GM12891 (cell line): Measurements from ENCODE around the gene MCOLN3.
A peak's percentile ranks its signal among the peaks of the same experiment; 100 is the strongest.

ENCODE experiments used
- DNase-seq: peaks from one replicate; pipeline ENCODE4 v3.0.0; 2011; ENCODE audit warnings: low spot score; ENCODE audit not compliant: insufficient read length
- FAIRE-seq: peaks from 2 replicates; lab custom pipeline; 2011; peaks lifted over from hg19 to GRCh38; lab: Jason Lieb, UNC
- PAX5 ChIP-seq: IDR thresholded peaks from 2 replicates; pipeline ENCODE4 v1.6.1; 2011; ENCODE audit warnings: low read length, moderate library complexity, mild to moderate bottlenecking; ENCODE audit not compliant: insufficient read depth, severe bottlenecking
- POLR2A ChIP-seq: IDR thresholded peaks from 2 replicates; pipeline ENCODE4 v1.6.1; 2011; ENCODE audit warnings: low read depth, low read length, control low read depth
- POLR2AphosphoS5 ChIP-seq: IDR thresholded peaks from 2 replicates; pipeline ENCODE4 v1.6.1; 2011; ENCODE audit warnings: low read depth, low read length, control low read depth
- POU2F2 ChIP-seq: IDR thresholded peaks from 2 replicates; pipeline ENCODE4 v1.6.1; 2011; ENCODE audit warnings: low read depth, mild to moderate bottlenecking, control low read depth, low read length, moderate library complexity
- SPI1 ChIP-seq: IDR thresholded peaks from 2 replicates; pipeline ENCODE4 v1.6.1; 2011; ENCODE audit warnings: low read depth, low read length, control low read depth
- TAF1 ChIP-seq: IDR thresholded peaks from 2 replicates; pipeline ENCODE4 v1.6.1; 2011; ENCODE audit warnings: low read depth, low read length, control low read depth

MCOLN3 gene

DNA sequence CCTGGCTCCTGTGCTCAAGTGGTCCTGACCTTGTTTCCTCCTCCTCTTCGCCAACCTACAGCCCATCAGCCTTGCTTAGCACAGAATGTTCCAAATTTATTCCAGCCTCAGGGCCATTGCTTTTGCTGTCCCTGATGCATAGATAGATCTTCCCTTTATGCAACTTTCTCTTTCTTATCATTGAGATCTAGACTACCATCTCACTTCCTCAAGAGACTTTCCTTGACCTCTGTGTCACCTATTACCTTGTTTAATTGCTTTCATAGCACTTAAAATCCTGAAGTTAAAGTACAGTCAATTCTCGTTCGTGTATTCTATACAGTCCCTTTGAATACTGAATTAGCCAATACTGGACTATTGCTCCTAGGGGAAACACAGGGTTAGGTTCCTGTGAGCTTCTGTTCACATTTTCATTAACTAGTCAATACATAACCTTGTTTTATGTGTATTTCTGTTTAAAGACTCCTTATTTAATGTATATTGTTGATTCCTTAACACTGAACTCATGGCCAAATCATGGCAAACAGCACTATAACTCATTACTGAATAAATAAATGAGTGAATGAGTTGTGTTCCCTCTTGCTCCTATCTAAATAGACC, 26.2 kb upstream of the MCOLN3 start:
- FAIRE-seq (no peak), DNase-seq (no peak)
- TF ChIP-seq SPI1 (peak; percentile 64), PAX5 (no peak), POLR2A (no peak), TAF1 (no peak)

DNA sequence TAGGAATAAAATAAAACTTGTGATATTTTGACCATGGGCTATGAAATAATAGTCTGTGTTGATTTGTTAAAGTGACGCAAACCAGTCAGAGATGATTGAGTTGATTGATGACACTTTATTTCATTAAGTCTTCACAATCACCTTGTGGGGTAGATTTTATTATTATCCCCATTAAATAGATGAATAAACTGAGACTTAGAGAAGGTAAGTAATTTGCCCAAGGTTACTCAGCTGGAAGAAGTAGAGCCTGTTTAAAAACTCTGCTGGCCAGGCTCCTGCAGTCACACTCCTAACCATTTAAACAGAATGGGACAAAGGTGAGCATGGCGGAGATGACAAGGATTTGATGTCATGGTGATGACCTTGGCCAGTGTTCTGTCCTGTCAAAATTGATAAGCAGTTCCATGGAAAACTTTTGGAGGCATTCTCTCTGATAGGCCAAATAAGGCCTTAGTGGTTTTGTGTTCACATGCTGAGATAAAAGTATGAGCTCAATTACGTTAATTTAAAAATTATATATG, 22.7 kb upstream of the MCOLN3 start:
- FAIRE-seq (no peak), DNase-seq (no peak)
- TF ChIP-seq POLR2AphosphoS5 (no peak), POLR2A (no peak), PAX5 (no peak), TAF1 (no peak), POU2F2 (no peak), SPI1 (no peak)

GRCh38 chr1:85068846-85069245, 20.5 kb upstream of the MCOLN3 start:
- FAIRE-seq = no peak
- TF ChIP-seq POU2F2 (no peak), POLR2A (no peak), SPI1 (no peak), TAF1 (no peak), PAX5 (no peak), POLR2AphosphoS5 (no peak)
- DNase-seq = no peak

DNA sequence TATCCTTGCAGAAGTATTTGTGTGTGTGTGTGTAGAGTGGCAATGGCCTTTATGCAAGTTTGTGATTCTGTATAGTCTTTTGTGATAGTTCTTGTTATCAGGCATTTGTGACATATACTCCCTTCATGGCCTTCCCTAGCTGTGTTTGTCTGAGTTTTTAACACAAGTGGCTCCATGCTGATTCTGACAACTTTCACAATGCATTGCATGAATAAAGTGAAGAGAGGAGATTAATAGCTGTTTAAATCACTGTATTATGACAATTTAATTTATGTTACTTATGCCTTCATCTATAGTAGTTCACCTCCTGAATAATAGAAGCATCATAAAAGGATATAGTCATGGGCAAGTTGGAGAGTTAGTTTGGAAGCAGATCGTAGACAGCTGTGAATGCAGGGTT, 17.2 kb upstream of the MCOLN3 start:
- DNase-seq (no peak), FAIRE-seq (no peak)
- no peak for TF ChIP-seq TAF1
- TF ChIP-seq POLR2AphosphoS5 = no peak
- TF ChIP-seq POLR2A = no peak
- no peak for TF ChIP-seq PAX5
- no peak for TF ChIP-seq SPI1
- no peak for TF ChIP-seq POU2F2

- DNase-seq = no peak
- no peak for FAIRE-seq
- TF ChIP-seq POLR2AphosphoS5 (no peak), POU2F2 (no peak), PAX5 (no peak), SPI1 (no peak), POLR2A (no peak), TAF1 (no peak)
Observed at GRCh38 chr1:85062425-85063026, 14.2 kb upstream of the MCOLN3 start.

GRCh38 chr1:85061711-85062424, 13.6 kb upstream of the MCOLN3 start:
- TF ChIP-seq POLR2AphosphoS5 (no peak), SPI1 (0 out of 2 replicates have a peak, but pooled peaks have one; percentile 9), TAF1 (no peak), PAX5 (no peak), POLR2A (no peak)
- peak; percentile 63 for DNase-seq
- peak; percentile 99 for FAIRE-seq

DNA sequence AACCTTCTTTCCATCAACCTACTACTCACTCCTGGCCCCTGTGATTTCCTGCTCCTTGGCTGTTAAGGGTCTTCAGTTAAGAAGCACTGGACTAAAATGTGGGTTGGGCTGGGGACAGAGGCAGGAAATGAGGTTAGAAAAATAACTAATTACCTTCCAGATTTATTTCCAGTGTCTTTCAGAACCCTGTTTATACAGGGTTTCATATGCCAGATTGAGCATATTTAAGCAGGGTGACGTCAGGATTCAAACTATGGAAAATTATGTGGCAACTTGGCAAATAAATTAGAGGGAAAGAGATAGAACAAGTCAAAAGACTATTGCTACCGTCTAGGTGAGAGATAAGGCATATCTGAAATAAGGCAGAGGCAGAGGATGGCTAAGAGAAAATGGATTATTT, 11.7 kb upstream of the MCOLN3 start:
- DNase-seq (no peak), FAIRE-seq (no peak)
- TF ChIP-seq POLR2AphosphoS5 (no peak), POU2F2 (no peak), TAF1 (no peak)

DNA sequence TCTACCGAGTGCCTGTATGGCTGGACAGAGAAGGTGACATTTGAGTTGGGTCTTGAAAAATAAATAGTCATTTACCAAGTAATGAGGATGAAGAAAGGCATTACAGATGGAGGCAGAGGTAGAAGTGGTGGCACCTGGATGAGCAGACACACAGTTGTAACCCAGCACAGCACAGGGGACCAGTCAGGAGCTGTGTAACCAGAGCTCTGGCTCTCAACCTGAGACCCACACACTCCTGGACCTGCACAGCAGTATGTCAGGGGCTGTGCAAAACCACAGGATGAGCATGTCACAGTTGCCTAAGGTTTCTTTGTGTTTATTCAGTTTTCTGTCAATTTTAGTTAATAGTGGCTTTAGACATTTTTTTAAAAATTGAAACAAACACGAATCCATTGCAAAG, 11.3 kb upstream of the MCOLN3 start:
- TF ChIP-seq POLR2A = no peak
- TF ChIP-seq SPI1 = no peak
- TF ChIP-seq POLR2AphosphoS5 = no peak
- TF ChIP-seq POU2F2 = no peak
- no peak for TF ChIP-seq TAF1
- no peak for TF ChIP-seq PAX5
- no peak for DNase-seq
- no peak for FAIRE-seq

- DNase-seq (no peak), FAIRE-seq (no peak)
- TF ChIP-seq POLR2AphosphoS5 (no peak), POLR2A (no peak), POU2F2 (no peak), SPI1 (no peak), PAX5 (no peak), TAF1 (no peak)
Observed at GRCh38 chr1:85058786-85059185, 10.5 kb upstream of the MCOLN3 start.
